GM23338 (cell line): ENCODE results near the gene ADGRG4. TPM values are rescaled to one million over a fixed set of nuclear protein-coding genes. Genes with fewer than 3 reads are reported as not detected.

Source experiments
- ATAC-seq: fragments of 200-7000 bp; cut with Tn5 transposase; 3 replicates; pipeline ENCODE4 v1.9.1; 2020
- DNase-seq: peaks from one replicate; pipeline ENCODE4 v3.0.0-alpha.2; 2015; ENCODE audit warnings: low spot score
- H2AFZ ChIP-seq: fragments of 200-600 bp; sonication (generic); 2 replicates; pipeline ENCODE4 v1.8.0; 2016; ENCODE audit warnings: antibody characterized with exemption, mild to moderate bottlenecking, moderate library complexity
- H3F3A ChIP-seq: fragments of 200-600 bp; sonication (generic); replicated peaks from 2 replicates; pipeline ENCODE4 v1.8.0; 2017; ENCODE audit warnings: antibody characterized with exemption, mixed run types, low read depth
- H3K27ac ChIP-seq: fragments of 200-600 bp; sonication (generic); 2 replicates; pipeline ENCODE4 v1.6.1; 2016; ENCODE audit warnings: low read depth
- H3K27me3 ChIP-seq: fragments of 200-600 bp; sonication (generic); 2 replicates; pipeline ENCODE4 v1.8.0; 2016; ENCODE audit warnings: mild to moderate bottlenecking, mixed run types, moderate library complexity; ENCODE audit not compliant: insufficient read depth
- H3K36me3 ChIP-seq: fragments of 200-600 bp; sonication (generic); 2 replicates; pipeline ENCODE4 v1.8.0; 2016; ENCODE audit warnings: mild to moderate bottlenecking; ENCODE audit not compliant: insufficient read depth
- H3K4me1 ChIP-seq: fragments of 200-600 bp; sonication (generic); 2 replicates; pipeline ENCODE4 v1.8.0; 2016; ENCODE audit warnings: mild to moderate bottlenecking, moderate library complexity; ENCODE audit not compliant: insufficient read depth
- H3K4me2 ChIP-seq: fragments of 200-600 bp; sonication (generic); 2 replicates; pipeline ENCODE4 v1.7.1; 2017; ENCODE audit warnings: mixed run types
- H3K4me3 ChIP-seq: fragments of 200-600 bp; sonication (generic); 2 replicates; pipeline ENCODE4 v1.6.1; 2016; ENCODE audit warnings: mixed run types
- H3K79me2 ChIP-seq: fragments of 200-600 bp; sonication (generic); replicated peaks from 2 replicates; pipeline ENCODE4 v1.8.0; 2017; ENCODE audit warnings: mild to moderate bottlenecking; ENCODE audit not compliant: insufficient read depth
- H3K9me2 ChIP-seq: fragments of 200-600 bp; sonication (generic); 2 replicates; pipeline ENCODE4 v1.8.0; 2017; ENCODE audit not compliant: insufficient read depth
- H4K20me1 ChIP-seq: fragments of 200-600 bp; sonication (generic); replicated peaks from 2 replicates; pipeline ENCODE4 v1.8.0; 2017; ENCODE audit warnings: mild to moderate bottlenecking; ENCODE audit not compliant: insufficient read depth
- H3K27ac Mint-ChIP-seq: 2 replicates; pipeline ENCODE4 v1.8.0; 2020; ENCODE audit warnings: inconsistent platforms, mild to moderate bottlenecking, moderate library complexity, mixed read lengths
- H3K27me3 Mint-ChIP-seq: 3 replicates; pipeline ENCODE4 v1.8.0; 2022; ENCODE audit warnings: low read depth, mild to moderate bottlenecking, moderate library complexity, mixed read lengths, inconsistent platforms; ENCODE audit not compliant: insufficient read depth, poor library complexity
- H3K36me3 Mint-ChIP-seq: 3 replicates; pipeline ENCODE4 v1.8.0; 2021; ENCODE audit warnings: low read depth, mild to moderate bottlenecking, inconsistent platforms, moderate library complexity, mixed read lengths
- H3K4me1 Mint-ChIP-seq: 3 replicates; pipeline ENCODE4 v1.8.0; 2020; ENCODE audit warnings: mild to moderate bottlenecking, inconsistent platforms, mixed read lengths
- H3K4me3 Mint-ChIP-seq: 3 replicates; pipeline ENCODE4 v1.8.0; 2021; ENCODE audit warnings: moderate library complexity, mild to moderate bottlenecking, inconsistent platforms, mixed read lengths
- H3K9me3 Mint-ChIP-seq: 3 replicates; pipeline ENCODE4 v1.8.0; 2020; ENCODE audit warnings: moderate library complexity, mild to moderate bottlenecking, inconsistent platforms, mixed read lengths
- CREB1 ChIP-seq: fragments of 250-450 bp; sonication (Bioruptor Pico); IDR thresholded peaks from 2 replicates; pipeline ENCODE4 v1.5.0; 2020; ENCODE audit warnings: low read depth, mild to moderate bottlenecking, moderate library complexity
- CTCF ChIP-seq, 2 experiments: fragments of 200-600 bp in 1 of 2; sonication (generic) in 1 of 2; conservative IDR thresholded peaks; 2 replicates each; pipeline versions ENCODE4 v1.5.1 to v1.6.1; 2016 to 2017; ENCODE audit warnings: antibody characterized with exemption in 2 of 2, low read depth in 2 of 2, mild to moderate bottlenecking in 2 of 2, moderate library complexity in 1 of 2
- ETS1 ChIP-seq: IDR thresholded peaks from 2 replicates; pipeline ENCODE4 v1.6.1; 2016; ENCODE audit warnings: antibody characterized with exemption
- EZH2 ChIP-seq: fragments of 200-600 bp; sonication (generic); IDR thresholded peaks from one replicate; pipeline ENCODE4 v1.8.0; 2017; ENCODE audit warnings: antibody characterized with exemption, mild to moderate bottlenecking, low read depth; ENCODE audit not compliant: unreplicated experiment
- EZH2phosphoT487 ChIP-seq: fragments of 200-600 bp; sonication (generic); IDR thresholded peaks from one replicate; pipeline ENCODE4 v1.8.1; 2018; ENCODE audit warnings: antibody characterized with exemption; ENCODE audit not compliant: unreplicated experiment
- JUNB ChIP-seq: IDR thresholded peaks from one replicate; pipeline ENCODE4 v1.6.1; 2016; ENCODE audit warnings: antibody characterized with exemption; ENCODE audit not compliant: unreplicated experiment
- NANOG ChIP-seq: IDR thresholded peaks from 2 replicates; pipeline ENCODE4 v1.6.1; 2016; ENCODE audit warnings: antibody characterized with exemption, borderline replicate concordance
- POLR2AphosphoS5 ChIP-seq: IDR thresholded peaks from 2 replicates; pipeline ENCODE4 v1.6.1; 2016; ENCODE audit warnings: antibody characterized with exemption, low read depth
- REST ChIP-seq: IDR thresholded peaks from one replicate; pipeline ENCODE4 v1.6.1; 2018; ENCODE audit warnings: antibody characterized with exemption; ENCODE audit not compliant: unreplicated experiment
- STAT1 ChIP-seq: IDR thresholded peaks from one replicate; pipeline ENCODE4 v1.6.1; 2016; ENCODE audit warnings: antibody characterized with exemption; ENCODE audit not compliant: unreplicated experiment
- ZNF114 ChIP-seq: fragments of 250-450 bp; sonication (Bioruptor Pico); IDR thresholded peaks from 2 replicates; pipeline ENCODE4 v1.5.0; 2020; ENCODE audit warnings: mild to moderate bottlenecking, moderate library complexity
- ZNF462 ChIP-seq: fragments of 250-450 bp; sonication (Bioruptor Pico); IDR thresholded peaks from 2 replicates; pipeline ENCODE4 v1.5.0; 2020; ENCODE audit warnings: mild to moderate bottlenecking, moderate library complexity
- polyA plus RNA-seq: library from polyadenylated mRNA; unstranded; fragments of >200 nt; fragmentation: Nextera tagmentation; extraction: Ambion mirVana; gene quantifications from 2 replicates; pipeline ENCODE4 v1.2.1, GENCODE V29; 2016
- total RNA-seq: library from RNA; depleted of rRNA; stranded (reverse); fragments of >200 nt; shearing (Covaris generic); gene quantifications from 2 replicates; pipeline ENCODE4 v1.2.3, GENCODE V29; 2014

Gene ADGRG4
- total and polyA plus RNA-seq, 2 experiments from 2014 or later, result not detected

- TF ChIP-seq ZNF114 (CRISPR knock-in tag), result no peak
Observed at GRCh38 chrX:136259543-136259942, 41.2 kb upstream of the ADGRG4 start (continued).

GRCh38 chrX:136260776-136261175 lies 40.0 kb upstream of the ADGRG4 start:
- H3K36me3 Mint-ChIP-seq, result no peaks in the 10 kb centered on the region
- Histone ChIP-seq H3K27me3 (no peaks in the 10 kb centered on the region), H3K4me3 (no peak overlapping the region), H3K4me1 (no peaks in the 10 kb centered on the region), H2AFZ (no peak overlapping the region), H4K20me1 (no peaks in the 10 kb centered on the region), H3K4me2 (no peak overlapping the region), H3K36me3 (no peaks in the 10 kb centered on the region), H3K79me2 (no peaks in the 10 kb centered on the region), H3F3A (no peaks in the 10 kb centered on the region), H3K9me2 (no peaks in the 10 kb centered on the region), H3K27ac (no peak overlapping the region)
- DNase-seq (no peak), ATAC-seq (no peak)
- no peaks in the 10 kb centered on the region for H3K9me3 Mint-ChIP-seq
- peaks cover 5% of the 10 kb centered on the region for H3K27me3 Mint-ChIP-seq
- H3K4me3 Mint-ChIP-seq, result no peak overlapping the region
- peaks cover 13% of the 10 kb centered on the region for H3K4me1 Mint-ChIP-seq
- TF ChIP-seq STAT1 (no peak), EZH2 (no peak), NANOG (no peak), ZNF462 (CRISPR knock-in tag) (no peak), REST (no peak), JUNB (no peak), POLR2AphosphoS5 (no peak), ZNF114 (CRISPR knock-in tag) (no peak), EZH2phosphoT487 (no peak), CREB1 (CRISPR knock-in tag) (no peak), ETS1 (no peak), CTCF (conservative IDR thresholded peaks at IDR 0.05; ENCODE audit: low read depth in 2 of 2) (no peak)
- no peak overlapping the region for H3K27ac Mint-ChIP-seq
